B cell (primary cell): ENCODE data around the gene UNC5A.

ENCODE experiments used
- CTCF ChIP-seq: fragments of 200-600 bp; IDR thresholded peaks from one replicate; pipeline ENCODE4 v1.8.0; 2022; ENCODE audit warnings: antibody characterized with exemption, mild to moderate bottlenecking
- EZH2 ChIP-seq: IDR thresholded peaks from 2 replicates; pipeline ENCODE4 v1.6.1; 2012; ENCODE audit warnings: borderline replicate concordance, low read depth, mild to moderate bottlenecking, moderate library complexity, low read length; ENCODE audit not compliant: insufficient read depth, poor library complexity, severe bottlenecking

- TF ChIP-seq CTCF, result no peak
- no peak for TF ChIP-seq EZH2
Measured at GRCh38 chr5:176887252-176887849, 77.0 kb downstream of the UNC5A start.
